ENCODE results near the gene TRIM33. TPM values are rescaled to one million over a fixed set of nuclear protein-coding genes. Genes with fewer than 3 reads are reported as not detected.

Gene TRIM33
- total and polyA plus RNA-seq, 10 of the 15 experiments (the other 5 are each of a cell fraction or from before 2014, with no cell fraction given), result 9.0 to 40.3 (median 22.0) TPM

DNA sequence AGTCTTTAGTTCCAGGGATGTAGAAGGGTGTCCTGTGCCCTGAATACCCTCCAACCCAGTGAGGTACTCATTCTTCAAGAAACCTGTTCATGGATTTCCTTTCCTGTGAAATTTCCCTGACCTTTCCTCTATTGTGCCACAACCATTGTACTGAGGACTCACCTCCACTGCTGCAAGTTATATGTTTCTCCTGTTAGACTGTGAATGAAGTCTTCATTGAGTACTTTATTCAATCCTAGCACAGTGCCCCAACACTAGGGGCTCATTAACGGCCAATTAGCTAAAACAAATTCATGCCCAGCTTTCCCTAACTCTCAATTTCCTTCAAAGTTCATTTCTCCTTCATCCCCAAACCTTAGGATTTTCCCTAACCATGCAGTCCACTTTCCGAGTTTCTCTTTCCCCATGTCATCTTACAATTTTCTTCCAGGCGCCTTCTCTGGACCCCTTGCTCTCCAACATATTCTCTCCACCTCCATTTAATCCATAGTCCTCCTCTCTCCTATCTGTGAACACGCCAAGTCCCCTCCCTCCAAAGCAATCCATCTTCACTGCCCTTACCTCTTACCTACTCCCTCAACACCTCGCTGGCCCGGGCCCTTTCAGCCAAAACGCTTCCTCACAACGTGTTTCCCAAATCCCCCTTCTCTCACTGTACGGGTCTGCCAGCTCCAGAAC is 1.3 kb downstream of the TRIM33 start:
- POLR2A ChIA-PET, result no interaction called here
- no peak for TF ChIP-seq MXI1 (IDR thresholded peaks at IDR 0.05; ENCODE audit: low read depth, low read length)
- no peak for TF ChIP-seq SREBF1 (IDR thresholded peaks at IDR 0.05; ENCODE audit: low read length)
- TF ChIP-seq SMAD1 (IDR thresholded peaks at IDR 0.05; ENCODE audit: low read depth, partially characterized antibody), result no peak
- 0 out of 2 replicates have a peak, but pooled peaks have one; percentile 13 for TF ChIP-seq NBN (IDR thresholded peaks at IDR 0.05)
- TF ChIP-seq, protein P1, sequence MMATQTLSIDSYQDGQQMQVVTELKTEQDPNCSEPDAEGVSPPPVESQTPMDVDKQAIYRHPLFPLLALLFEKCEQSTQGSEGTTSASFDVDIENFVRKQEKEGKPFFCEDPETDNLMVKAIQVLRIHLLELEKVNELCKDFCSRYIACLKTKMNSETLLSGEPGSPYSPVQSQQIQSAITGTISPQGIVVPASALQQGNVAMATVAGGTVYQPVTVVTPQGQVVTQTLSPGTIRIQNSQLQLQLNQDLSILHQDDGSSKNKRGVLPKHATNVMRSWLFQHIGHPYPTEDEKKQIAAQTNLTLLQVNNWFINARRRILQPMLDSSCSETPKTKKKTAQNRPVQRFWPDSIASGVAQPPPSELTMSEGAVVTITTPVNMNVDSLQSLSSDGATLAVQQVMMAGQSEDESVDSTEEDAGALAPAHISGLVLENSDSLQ (IDR thresholded peaks at IDR 0.05), result peak; percentile 18; the same call in 1 of the 2 replicates
- TF ChIP-seq POLR2AphosphoS2 (IDR thresholded peaks at IDR 0.05; ENCODE audit: low read depth, low read length), result no peak
- 0 out of 2 replicates have a peak, but pooled peaks have one; percentile 28 for TF ChIP-seq SIN3A (IDR thresholded peaks at IDR 0.05; ENCODE audit: low read depth, low read length)
- TF ChIP-seq E2F8 (IDR thresholded peaks at IDR 0.05; ENCODE audit: low read depth, partially characterized antibody), result no peak
- no peak for TF ChIP-seq ZNF24 (IDR thresholded peaks at IDR 0.05)
- no peak for TF ChIP-seq HCFC1 (IDR thresholded peaks at IDR 0.05; ENCODE audit: low read length)
- no peak for TF ChIP-seq RCOR1 (conservative IDR thresholded peaks at IDR 0.05; ENCODE audit: low read depth, low read length)
- no peak for TF ChIP-seq ATF7 (IDR thresholded peaks at IDR 0.05; ENCODE audit: low read depth)
- no peak for TF ChIP-seq IRF4 (IDR thresholded peaks at IDR 0.05; ENCODE audit: low read depth, low read length)
- no peak for TF ChIP-seq SIX5 (IDR thresholded peaks at IDR 0.05; ENCODE audit: low read depth, low read length, severe bottlenecking)
- TF ChIP-seq EP300 (IDR thresholded peaks at IDR 0.05; ENCODE audit: borderline replicate concordance in 1 of 2, control insufficient read depth in 1 of 2, low read depth in 2 of 2, low read length in 2 of 2), result no peak
- 0 out of 2 replicates have a peak, but pooled peaks have one; percentile 17 for TF ChIP-seq MTA2 (IDR thresholded peaks at IDR 0.05; ENCODE audit: low read depth)
- no peak for TF ChIP-seq SMAD5 (IDR thresholded peaks at IDR 0.05; ENCODE audit: low read depth)
- TF ChIP-seq YBX1 (IDR thresholded peaks at IDR 0.05), result no peak
- TF ChIP-seq, protein P2, sequence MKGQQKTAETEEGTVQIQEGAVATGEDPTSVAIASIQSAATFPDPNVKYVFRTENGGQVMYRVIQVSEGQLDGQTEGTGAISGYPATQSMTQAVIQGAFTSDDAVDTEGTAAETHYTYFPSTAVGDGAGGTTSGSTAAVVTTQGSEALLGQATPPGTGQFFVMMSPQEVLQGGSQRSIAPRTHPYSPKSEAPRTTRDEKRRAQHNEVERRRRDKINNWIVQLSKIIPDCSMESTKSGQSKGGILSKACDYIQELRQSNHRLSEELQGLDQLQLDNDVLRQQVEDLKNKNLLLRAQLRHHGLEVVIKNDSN (IDR thresholded peaks at IDR 0.05; ENCODE audit: borderline replicate concordance, extremely low read length, insufficient read depth, low read depth, low read length), result no peak
- no peak for FAIRE-seq
- WGBS (ENCODE audit: insufficient coverage, insufficient replicate concordance, low lambda C conversion rate, missing lambda C conversion rate), result under 1% methylated on average over 9 of the region's 9 CpGs
- TSS peak; percentile 71 for BruUV-seq (replicated peaks)
- H3K27ac ChIP-seq (ENCODE audit: control insufficient read depth, insufficient read depth), result peak overlapping the region; percentile 74
- peaks cover 7% of the 10 kb centered on the region; the same call in 1 of the 2 replicates for H3K4me1 ChIP-seq (ENCODE audit: control insufficient read depth, insufficient read depth, low read length)
- H2AFZ ChIP-seq (ENCODE audit: control insufficient read depth, low read depth, low read length), result peak overlapping the region; percentile 26; the same call in 1 of the 2 replicates
- H3K9ac ChIP-seq (ENCODE audit: control insufficient read depth, insufficient read depth, low read length), result peak overlapping the region; percentile 95
- SMC1A ChIA-PET (ENCODE audit: uncharacterized antibody, unreplicated experiment), result interaction anchor here (1.0 to 1.3 kb wide), 4 partner anchors 42 to 163 kb away, joined by 3 to 4 read pairs (median 3); no protein-coding TSS in a partner anchor
- in situ Hi-C loops (cut with MboI), result no loop called here
- H3K4me3 ChIP-seq, result peak overlapping the region; percentile 93
- CTCF ChIA-PET, result interaction anchor here (0.7 to 0.8 kb wide), 2 partner anchors 579 to 609 kb away, joined by 3 read pairs; no protein-coding TSS in a partner anchor
- no peak; the same call in 2 of the 3 replicates for ATAC-seq
- no peaks in the 10 kb centered on the region for H3K9me3 ChIP-seq (replicated peaks; ENCODE audit: control insufficient read depth, insufficient read depth, low read length)
- peak overlapping the region; percentile 77 for H3K4me2 ChIP-seq (ENCODE audit: control insufficient read depth, insufficient read depth)
- intact Hi-C loops (cut with micrococcal nuclease; ENCODE audit: unreplicated experiment), result loop anchor here (5.0 kb wide), 1 partner anchor 248 kb away; the partner anchor contains the start of gene CSDE1
- H3K36me3 ChIP-seq (ENCODE audit: control insufficient read depth in 2 of 2, insufficient read depth in 2 of 2, low read length in 1 of 2), result peaks cover 0 to 3% of the 10 kb centered on the region in 2 experiments; a peak in 1 of 4 replicates
- H4K20me1 ChIP-seq (ENCODE audit: control insufficient read depth, insufficient read depth), result no peaks in the 10 kb centered on the region; the same call in 1 of the 2 replicates
- RAD21 ChIA-PET (ENCODE audit: unreplicated experiment), result interaction anchor here (1.5 kb wide), 1 partner anchor 71 kb away, joined by 4 read pairs; the partner anchor contains the start of gene BCAS2
- DNase-seq (ENCODE audit: low read depth, low spot score), result no peak
- H3K79me2 ChIP-seq (ENCODE audit: control insufficient read depth, insufficient read depth, low read length), result peaks cover 62% of the 10 kb centered on the region
- H3K27me3 ChIP-seq (replicated peaks in 1 of 2; ENCODE audit: control insufficient read depth in 2 of 2, insufficient read depth in 2 of 2, low read length in 1 of 2), result no peaks in the 10 kb centered on the region
